ENCODE data around the gene PEX7. TPM values are rescaled to one million over a fixed set of nuclear protein-coding genes. Genes with fewer than 3 reads are reported as not detected.

Gene PEX7
- total and polyA plus RNA-seq, 10 of the 15 experiments (the other 5 are each of a cell fraction or from before 2014, with no cell fraction given): 0.58 to 12.4 (median 8.8) TPM

DNA sequence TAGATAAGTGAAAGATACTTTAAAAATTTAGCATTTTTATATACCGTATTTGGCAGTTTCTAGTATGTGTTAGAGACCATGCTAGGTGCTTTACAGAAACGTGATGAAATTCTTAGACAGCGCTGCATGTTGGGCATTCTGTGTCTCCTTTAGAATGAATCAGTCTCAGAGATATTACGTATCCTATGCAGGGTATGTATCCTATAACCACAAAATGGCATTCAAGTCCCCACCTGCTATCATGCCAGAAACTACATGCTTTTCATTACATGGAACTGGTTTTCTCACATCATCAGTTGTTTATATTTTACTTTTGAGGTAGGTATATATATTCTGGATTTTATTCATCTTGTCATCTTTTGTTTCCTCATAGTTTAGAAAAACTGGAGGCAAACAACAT is 42.3 kb downstream of the PEX7 start:
- no peak for FAIRE-seq
- CTCF ChIA-PET: interaction anchor here (1.0 to 1.1 kb wide), 2 partner anchors 17 to 19 kb away, joined by 4 to 5 read pairs; no protein-coding TSS in a partner anchor
- TF ChIP-seq SIX5 (IDR thresholded peaks at IDR 0.05; ENCODE audit: low read depth, low read length, severe bottlenecking) (no peak), YY1 (IDR thresholded peaks at IDR 0.05; ENCODE audit: low read depth, low read length) (no peak), IKZF1 (conservative IDR thresholded peaks at IDR 0.05) (no peak), MYB (IDR thresholded peaks at IDR 0.05; ENCODE audit: borderline replicate concordance, low read depth, low read length) (no peak), CHD1 (IDR thresholded peaks at IDR 0.05; ENCODE audit: low read depth, low read length) (no peak), NRF1 (conservative IDR thresholded peaks at IDR 0.05; ENCODE audit: low read depth, low read length) (no peak), BACH1 (IDR thresholded peaks at IDR 0.05; ENCODE audit: borderline replicate concordance) (no peak), ZZZ3 (IDR thresholded peaks at IDR 0.05; ENCODE audit: control insufficient read depth, insufficient read length, low read depth) (no peak), FOXK2 (IDR thresholded peaks at IDR 0.05) (no peak), SMC3 (IDR thresholded peaks at IDR 0.05; ENCODE audit: borderline replicate concordance, low read length) (no peak), TCF7 (IDR thresholded peaks at IDR 0.05; ENCODE audit: borderline replicate concordance) (no peak), POLR2AphosphoS2 (IDR thresholded peaks at IDR 0.05; ENCODE audit: low read depth, low read length) (no peak)
- TF ChIP-seq, protein P1, sequence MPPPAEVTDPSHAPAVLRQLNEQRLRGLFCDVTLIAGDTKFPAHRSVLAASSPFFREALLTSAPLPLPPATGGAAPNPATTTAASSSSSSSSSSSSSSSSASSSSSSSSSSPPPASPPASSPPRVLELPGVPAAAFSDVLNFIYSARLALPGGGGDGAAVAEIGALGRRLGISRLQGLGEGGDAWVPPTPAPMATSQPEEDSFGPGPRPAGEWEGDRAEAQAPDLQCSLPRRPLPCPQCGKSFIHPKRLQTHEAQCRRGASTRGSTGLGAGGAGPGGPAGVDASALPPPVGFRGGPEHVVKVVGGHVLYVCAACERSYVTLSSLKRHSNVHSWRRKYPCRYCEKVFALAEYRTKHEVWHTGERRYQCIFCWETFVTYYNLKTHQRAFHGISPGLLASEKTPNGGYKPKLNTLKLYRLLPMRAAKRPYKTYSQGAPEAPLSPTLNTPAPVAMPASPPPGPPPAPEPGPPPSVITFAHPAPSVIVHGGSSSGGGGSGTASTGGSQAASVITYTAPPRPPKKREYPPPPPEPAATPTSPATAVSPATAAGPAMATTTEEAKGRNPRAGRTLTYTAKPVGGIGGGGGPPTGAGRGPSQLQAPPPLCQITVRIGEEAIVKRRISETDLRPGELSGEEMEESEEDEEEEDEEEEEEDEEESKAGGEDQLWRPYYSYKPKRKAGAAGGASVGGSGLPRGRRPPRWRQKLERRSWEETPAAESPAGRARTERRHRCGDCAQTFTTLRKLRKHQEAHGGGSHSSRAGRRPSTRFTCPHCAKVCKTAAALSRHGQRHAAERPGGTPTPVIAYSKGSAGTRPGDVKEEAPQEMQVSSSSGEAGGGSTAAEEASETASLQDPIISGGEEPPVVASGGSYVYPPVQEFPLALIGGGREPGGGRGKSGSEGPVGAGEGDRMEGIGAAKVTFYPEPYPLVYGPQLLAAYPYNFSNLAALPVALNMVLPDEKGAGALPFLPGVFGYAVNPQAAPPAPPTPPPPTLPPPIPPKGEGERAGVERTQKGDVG (CRISPR knock-in tag; IDR thresholded peaks at IDR 0.05): no peak
- TF ChIP-seq, protein P2, sequence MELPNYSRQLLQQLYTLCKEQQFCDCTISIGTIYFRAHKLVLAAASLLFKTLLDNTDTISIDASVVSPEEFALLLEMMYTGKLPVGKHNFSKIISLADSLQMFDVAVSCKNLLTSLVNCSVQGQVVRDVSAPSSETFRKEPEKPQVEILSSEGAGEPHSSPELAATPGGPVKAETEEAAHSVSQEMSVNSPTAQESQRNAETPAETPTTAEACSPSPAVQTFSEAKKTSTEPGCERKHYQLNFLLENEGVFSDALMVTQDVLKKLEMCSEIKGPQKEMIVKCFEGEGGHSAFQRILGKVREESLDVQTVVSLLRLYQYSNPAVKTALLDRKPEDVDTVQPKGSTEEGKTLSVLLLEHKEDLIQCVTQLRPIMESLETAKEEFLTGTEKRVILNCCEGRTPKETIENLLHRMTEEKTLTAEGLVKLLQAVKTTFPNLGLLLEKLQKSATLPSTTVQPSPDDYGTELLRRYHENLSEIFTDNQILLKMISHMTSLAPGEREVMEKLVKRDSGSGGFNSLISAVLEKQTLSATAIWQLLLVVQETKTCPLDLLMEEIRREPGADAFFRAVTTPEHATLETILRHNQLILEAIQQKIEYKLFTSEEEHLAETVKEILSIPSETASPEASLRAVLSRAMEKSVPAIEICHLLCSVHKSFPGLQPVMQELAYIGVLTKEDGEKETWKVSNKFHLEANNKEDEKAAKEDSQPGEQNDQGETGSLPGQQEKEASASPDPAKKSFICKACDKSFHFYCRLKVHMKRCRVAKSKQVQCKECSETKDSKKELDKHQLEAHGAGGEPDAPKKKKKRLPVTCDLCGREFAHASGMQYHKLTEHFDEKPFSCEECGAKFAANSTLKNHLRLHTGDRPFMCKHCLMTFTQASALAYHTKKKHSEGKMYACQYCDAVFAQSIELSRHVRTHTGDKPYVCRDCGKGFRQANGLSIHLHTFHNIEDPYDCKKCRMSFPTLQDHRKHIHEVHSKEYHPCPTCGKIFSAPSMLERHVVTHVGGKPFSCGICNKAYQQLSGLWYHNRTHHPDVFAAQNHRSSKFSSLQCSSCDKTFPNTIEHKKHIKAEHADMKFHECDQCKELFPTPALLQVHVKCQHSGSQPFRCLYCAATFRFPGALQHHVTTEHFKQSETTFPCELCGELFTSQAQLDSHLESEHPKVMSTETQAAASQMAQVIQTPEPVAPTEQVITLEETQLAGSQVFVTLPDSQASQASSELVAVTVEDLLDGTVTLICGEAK (IDR thresholded peaks at IDR 0.05; ENCODE audit: borderline replicate concordance): no peak
- TF ChIP-seq, protein P3, sequence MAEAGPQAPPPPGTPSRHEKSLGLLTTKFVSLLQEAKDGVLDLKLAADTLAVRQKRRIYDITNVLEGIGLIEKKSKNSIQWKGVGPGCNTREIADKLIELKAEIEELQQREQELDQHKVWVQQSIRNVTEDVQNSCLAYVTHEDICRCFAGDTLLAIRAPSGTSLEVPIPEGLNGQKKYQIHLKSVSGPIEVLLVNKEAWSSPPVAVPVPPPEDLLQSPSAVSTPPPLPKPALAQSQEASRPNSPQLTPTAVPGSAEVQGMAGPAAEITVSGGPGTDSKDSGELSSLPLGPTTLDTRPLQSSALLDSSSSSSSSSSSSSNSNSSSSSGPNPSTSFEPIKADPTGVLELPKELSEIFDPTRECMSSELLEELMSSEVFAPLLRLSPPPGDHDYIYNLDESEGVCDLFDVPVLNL (IDR thresholded peaks at IDR 0.05; ENCODE audit: low read depth, low read length): no peak
- TF ChIP-seq, protein P4, sequence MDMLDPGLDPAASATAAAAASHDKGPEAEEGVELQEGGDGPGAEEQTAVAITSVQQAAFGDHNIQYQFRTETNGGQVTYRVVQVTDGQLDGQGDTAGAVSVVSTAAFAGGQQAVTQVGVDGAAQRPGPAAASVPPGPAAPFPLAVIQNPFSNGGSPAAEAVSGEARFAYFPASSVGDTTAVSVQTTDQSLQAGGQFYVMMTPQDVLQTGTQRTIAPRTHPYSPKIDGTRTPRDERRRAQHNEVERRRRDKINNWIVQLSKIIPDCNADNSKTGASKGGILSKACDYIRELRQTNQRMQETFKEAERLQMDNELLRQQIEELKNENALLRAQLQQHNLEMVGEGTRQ (IDR thresholded peaks at IDR 0.05; ENCODE audit: borderline replicate concordance, low read depth, low read length): no peak

More for the DNA sequence above, 42.3 kb downstream of the PEX7 start:
- no peak overlapping the region for H3K9ac ChIP-seq (ENCODE audit: control insufficient read depth, insufficient read depth, low read length)
- H3K79me2 ChIP-seq (ENCODE audit: control insufficient read depth, insufficient read depth, low read length): no peaks in the 10 kb centered on the region
- in situ Hi-C loops (cut with MboI) (no loop called here), intact Hi-C loops (cut with micrococcal nuclease; ENCODE audit: unreplicated experiment) (no loop called here)
- ChIA-PET POLR2A (no interaction called here), RAD21 (ENCODE audit: unreplicated experiment) (no interaction called here), SMC1A (ENCODE audit: uncharacterized antibody, unreplicated experiment) (interaction anchor here (0.7 kb wide), 1 partner anchor 22 kb away, joined by 3 read pairs; no protein-coding TSS in a partner anchor)
- no peak for DNase-seq (ENCODE audit: low read depth, low spot score)
- no peak overlapping the region for H3K4me3 ChIP-seq
- H3K36me3 ChIP-seq (ENCODE audit: control insufficient read depth in 2 of 2, insufficient read depth in 2 of 2, low read length in 1 of 2): no peaks in the 10 kb centered on the region; a peak in 1 of 4 replicates
- BruUV-seq (replicated peaks): no TSS peak
- no peak overlapping the region for H2AFZ ChIP-seq (ENCODE audit: control insufficient read depth, low read depth, low read length)
- no peaks in the 10 kb centered on the region for H3K9me3 ChIP-seq (replicated peaks; ENCODE audit: control insufficient read depth, insufficient read depth, low read length)
- H3K27me3 ChIP-seq (replicated peaks in 1 of 2; ENCODE audit: control insufficient read depth in 2 of 2, insufficient read depth in 2 of 2, low read length in 1 of 2): no peaks in the 10 kb centered on the region
- no peak for ATAC-seq
- H4K20me1 ChIP-seq (ENCODE audit: control insufficient read depth, insufficient read depth): no peaks in the 10 kb centered on the region
- H3K4me1 ChIP-seq (ENCODE audit: control insufficient read depth, insufficient read depth, low read length): no peaks in the 10 kb centered on the region
- 99% methylated on average over 4 of the region's 4 CpGs for WGBS (ENCODE audit: insufficient coverage, insufficient replicate concordance, low lambda C conversion rate, missing lambda C conversion rate)
- H3K27ac ChIP-seq (ENCODE audit: control insufficient read depth, insufficient read depth): no peak overlapping the region
- no peak overlapping the region for H3K4me2 ChIP-seq (ENCODE audit: control insufficient read depth, insufficient read depth)
